Fibroblast of gingiva (primary cell): ENCODE measurements around the gene CXCL6.

ENCODE experiments used
- DNase-seq: peaks from one replicate; pipeline ENCODE4 v3.0.0-alpha.2; 2011; ENCODE audit warnings: low read depth

CXCL6 gene

DNA sequence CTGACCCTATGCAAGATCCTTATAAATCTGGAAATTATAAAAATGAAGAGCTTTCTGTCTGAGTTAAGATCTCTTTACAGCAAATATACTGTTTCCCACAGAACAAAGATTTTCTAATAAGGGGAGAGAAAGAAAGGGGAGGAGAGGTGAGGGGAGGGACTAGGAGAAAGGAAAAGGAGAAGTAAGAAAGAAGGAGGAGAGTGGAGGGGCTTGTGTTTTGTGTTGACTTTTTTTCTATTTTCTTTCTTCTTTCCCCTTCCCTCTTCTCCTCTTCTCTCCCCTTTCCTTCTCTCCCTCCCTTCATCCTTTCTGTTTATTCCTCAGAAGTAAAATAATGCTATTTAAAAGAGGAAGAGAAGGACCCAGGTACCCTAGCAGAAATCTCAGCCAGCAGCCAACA is 6.2 kb downstream of the CXCL6 start:
- DNase-seq = no peak

DNA sequence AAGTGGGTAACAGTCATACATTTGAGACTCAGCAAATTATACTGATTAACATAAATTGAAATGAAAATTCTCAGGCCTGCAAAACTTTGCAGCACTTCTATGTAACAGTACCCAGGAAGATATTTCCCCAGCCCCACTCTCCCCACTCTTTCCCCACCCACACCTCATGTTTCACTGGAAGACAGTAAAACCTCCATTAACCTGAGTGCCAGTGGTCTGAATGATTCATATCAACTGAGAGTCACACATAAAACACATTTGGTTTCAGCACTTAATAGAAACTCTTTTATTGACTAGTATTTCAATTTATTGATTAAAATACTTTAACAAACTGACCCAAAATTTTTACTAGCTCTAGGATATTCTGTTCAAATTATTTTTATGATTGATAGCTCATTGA is 6.9 kb downstream of the CXCL6 start:
- DNase-seq = no peak

DNA sequence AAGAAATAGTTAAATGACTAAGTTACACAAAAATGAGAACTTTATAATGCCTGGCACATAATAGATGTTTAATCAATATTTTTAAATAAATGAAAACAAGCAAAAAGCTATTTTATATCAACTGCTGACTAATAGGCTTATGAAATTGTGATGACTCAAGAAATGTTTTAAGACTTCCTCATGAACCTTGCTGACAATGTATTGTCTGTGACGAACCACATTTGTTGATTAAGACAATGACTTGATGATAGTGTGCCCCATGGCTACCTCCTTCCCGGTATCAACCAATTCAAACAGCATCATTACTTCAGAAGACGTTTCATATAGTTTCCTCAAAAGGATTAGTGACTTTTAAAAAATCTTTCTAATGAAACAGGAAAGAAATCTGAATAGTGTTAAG is 7.9 kb downstream of the CXCL6 start:
- DNase-seq = peak; percentile 64

- no peak for DNase-seq
Measured at GRCh38 chr4:73844806-73845205, 8.3 kb downstream of the CXCL6 start.

- DNase-seq = no peak
Measured at GRCh38 chr4:73847526-73848182, 11.2 kb downstream of the CXCL6 start.

- no peak for DNase-seq
Measured at GRCh38 chr4:73848183-73848777, 11.8 kb downstream of the CXCL6 start.

DNA sequence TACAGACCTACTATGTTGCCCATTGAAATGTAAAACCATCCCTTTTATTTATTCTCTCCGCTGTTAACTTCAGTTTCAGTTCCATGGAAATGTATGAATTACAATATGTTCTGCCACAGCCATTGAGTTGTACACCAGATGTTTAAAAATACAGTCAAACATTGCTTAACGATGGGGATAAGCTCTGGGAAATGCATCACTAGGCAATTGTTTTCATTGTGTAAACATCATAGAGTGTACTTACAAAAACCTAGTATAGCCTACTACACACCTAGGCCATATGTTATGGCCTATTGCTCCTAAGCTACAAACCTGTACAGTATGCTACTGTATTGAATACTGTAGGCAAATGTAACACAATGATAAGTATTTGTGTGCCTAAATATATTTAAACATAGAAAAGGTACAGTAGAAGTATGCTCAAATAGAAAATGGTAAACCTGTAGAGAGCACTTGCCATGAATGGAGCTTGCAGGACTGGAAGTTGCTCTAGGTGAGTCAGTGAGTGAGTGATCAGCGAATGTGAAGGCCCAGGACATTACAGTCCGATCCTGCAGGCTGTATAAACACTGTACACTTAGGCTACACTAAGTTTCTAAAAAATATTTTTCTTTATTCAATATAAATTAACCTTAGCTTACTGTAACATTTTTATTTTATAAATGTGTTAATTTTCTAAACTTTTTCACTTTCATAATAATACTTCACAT is 13.9 kb downstream of the CXCL6 start:
- peak; percentile 63 for DNase-seq

DNA sequence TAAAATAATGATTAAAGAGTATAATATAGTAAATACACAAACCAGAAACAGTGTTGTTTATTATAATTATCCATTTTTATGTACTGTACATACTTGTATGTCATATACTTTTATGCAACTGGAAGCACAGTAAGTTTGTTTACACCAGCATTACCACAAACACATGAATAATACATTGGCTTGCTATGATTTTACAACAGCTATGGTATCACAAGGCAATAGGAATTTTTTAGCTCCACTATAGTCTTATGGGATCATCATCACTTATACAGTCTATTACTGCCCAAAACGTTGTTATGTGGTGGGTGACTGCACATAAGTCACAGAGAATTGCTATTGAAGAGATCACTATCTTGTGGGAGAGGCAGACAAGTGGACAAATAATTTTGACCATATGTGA is 14.8 kb downstream of the CXCL6 start:
- no peak for DNase-seq

- DNase-seq = no peak
Measured at GRCh38 chr4:73852771-73853170, 16.3 kb downstream of the CXCL6 start.

DNA sequence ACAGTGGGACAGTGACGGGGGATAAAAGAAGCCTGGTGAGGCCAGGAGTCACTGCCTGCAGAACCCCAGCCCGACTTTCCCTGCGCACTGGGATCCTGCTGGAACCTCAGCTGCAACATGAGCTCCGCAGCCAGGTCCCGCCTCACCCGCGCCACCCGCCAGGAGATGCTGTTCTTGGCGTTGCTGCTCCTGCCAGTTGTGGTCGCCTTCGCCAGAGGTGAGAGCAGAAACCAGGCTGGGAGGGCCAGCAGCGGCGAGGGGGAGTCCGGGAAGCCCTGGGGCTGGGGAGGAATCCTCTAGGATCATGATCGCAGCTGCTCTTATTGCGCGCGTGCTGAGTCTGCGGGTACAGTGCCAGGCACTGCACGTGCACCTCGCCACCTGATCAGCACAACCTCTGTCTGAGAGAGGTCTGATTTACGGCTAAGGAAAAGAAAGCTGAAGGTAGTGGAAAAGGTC is 16.8 kb downstream of the CXCL6 start, which contains the start of gene PF4V1:
Gene PF4V1, plus strand, starts transcription at position 51 of the 459 bp plus-strand sequence. Its CDS starts 67 bp downstream, at position 118.
- DNase-seq = no peak

DNA sequence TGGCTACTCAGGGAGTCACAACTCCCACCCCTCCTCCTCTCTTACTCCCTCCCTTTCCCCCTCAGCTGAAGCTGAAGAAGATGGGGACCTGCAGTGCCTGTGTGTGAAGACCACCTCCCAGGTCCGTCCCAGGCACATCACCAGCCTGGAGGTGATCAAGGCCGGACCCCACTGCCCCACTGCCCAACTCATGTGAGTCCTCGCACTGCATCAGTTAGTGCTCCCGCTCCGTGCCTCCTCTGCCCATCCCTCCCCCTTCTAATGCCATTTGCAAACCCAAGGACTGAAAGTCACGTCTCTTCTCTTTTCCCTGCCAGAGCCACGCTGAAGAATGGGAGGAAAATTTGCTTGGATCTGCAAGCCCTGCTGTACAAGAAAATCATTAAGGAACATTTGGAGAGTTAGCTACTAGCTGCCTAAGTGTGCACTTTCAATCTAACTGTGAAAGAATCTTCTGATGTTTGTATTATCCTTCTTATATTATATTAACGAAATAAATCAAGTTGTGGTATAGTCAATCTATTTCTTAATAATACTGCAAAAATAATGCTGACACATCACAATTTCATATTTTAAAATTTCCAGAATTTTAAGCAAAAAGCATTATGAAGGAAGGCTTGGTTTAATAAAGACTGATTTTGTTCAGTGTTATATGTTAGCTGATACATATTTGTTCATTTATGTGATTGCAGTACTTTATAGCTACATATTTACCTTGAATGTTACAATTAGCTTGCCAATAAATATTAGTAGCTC is 17.4 kb downstream of the CXCL6 start:
- DNase-seq = no peak

DNA sequence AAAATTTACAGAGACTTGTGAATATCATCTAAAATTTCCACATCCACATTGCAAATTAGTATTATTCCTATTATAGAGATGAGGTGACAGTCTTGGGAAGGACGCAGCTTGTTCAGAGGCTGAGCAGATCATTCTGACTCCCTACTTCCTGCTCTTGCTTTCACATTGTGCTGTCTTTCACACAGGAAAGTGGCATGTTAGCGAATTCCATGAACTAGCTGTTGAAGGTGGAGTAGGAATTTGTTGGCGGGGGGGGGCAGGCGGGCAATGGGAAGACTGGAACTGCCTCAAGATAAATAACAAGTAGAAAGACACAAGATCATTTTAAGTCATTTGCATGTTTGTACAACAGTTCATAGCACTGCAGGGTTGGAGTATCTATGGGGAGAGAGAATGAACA is 18.9 kb downstream of the CXCL6 start:
- no peak for DNase-seq

- peak; percentile 89 for DNase-seq
Measured at GRCh38 chr4:73856518-73856917, 20.0 kb downstream of the CXCL6 start.

DNA sequence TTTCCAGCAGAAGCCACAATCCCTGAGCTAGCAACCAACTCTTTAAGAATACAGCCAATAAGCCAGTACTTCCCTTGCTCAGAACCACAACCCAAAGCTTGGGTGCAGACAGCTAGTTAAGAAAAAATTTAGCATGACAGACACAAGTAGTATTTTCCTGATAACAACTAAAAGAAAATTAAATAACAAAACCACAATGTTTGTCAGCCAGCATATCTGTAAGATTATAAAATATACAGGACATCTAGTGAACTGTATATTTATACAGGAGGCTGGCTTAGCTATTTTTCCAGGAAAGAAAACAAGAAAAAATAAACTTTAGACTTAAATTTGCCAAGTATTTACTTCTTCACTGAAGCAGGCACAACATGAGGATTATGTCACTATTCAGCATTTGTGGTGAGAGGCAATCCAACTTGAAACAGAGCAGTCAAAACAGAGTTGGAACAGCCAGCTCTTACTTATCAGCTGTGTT is 23.2 kb downstream of the CXCL6 start:
- peak; percentile 56 for DNase-seq

GRCh38 chr4:73860181-73860580 is 23.7 kb downstream of the CXCL6 start:
- no peak for DNase-seq

GRCh38 chr4:73860917-73861316 is 24.4 kb downstream of the CXCL6 start:
- no peak for DNase-seq

- DNase-seq = no peak
Measured at GRCh38 chr4:73862322-73862721, 25.8 kb downstream of the CXCL6 start.

GRCh38 chr4:73864365-73864764 is 27.9 kb downstream of the CXCL6 start:
- DNase-seq = no peak

- peak; percentile 82 for DNase-seq
Measured at GRCh38 chr4:73864961-73865360, 28.5 kb downstream of the CXCL6 start.

DNA sequence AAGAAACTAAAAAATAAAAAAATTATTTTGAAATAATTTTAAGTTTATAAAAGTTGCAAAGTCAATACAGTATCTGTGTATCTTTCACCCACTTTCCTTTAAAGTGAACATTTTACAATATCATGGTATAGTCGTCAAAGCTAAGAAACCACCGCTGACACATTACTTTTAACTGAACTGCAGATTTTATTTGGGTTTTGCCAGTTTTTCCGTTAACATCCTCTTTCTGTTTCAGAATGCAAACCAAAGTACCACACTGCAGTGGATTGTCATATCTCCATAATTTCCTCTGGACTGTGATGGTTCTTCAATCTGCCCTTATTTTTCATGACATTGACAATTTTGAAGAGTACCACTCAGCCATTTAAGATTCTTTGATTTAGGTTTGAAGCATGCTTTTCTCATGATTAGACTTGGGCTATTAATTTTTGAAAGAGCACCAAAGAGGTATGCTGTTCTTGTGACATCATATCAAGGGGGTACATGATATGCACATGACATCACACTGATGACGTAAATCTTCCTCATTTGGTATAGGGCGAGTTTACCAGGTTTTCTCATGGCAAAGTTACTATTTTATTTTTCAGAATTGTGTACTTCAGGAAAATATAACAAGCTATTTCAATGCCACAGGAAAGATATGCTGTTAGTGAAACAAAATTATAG is 29.1 kb downstream of the CXCL6 start:
- DNase-seq = no peak

GRCh38 chr4:73866246-73866645 is 29.8 kb downstream of the CXCL6 start:
- peak; percentile 38 for DNase-seq

DNA sequence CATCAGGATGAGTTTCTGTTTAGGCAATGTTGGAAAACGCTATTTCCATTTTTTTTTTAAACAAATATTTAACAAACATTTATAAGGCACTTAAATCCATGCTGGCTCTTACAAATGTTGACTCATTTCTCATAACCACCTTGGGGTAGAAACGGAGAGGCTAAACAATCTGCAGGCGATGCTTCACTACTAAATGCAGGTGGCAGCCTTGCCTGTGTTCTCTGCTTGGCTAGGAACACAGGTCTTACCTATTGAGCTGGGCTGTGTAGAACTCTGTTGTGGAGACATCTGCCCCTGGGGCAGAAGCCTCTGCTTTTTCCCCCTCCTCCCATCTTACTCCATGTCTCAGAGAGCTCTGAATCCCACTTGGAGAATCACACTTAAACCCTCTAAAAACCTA is 31.3 kb downstream of the CXCL6 start:
- DNase-seq = no peak
